Nephron progenitor cell (in vitro differentiated cells): Measurements from ENCODE around the gene SLC38A1.

ENCODE experiments used
- DNase-seq: peaks from one replicate; pipeline ENCODE4 v3.0.0; 2021
- H3K27ac Mint-ChIP-seq: 2 replicates; pipeline ENCODE4 v1.8.0; 2021; ENCODE audit warnings: mild to moderate bottlenecking, moderate library complexity, mixed read lengths
- H3K27me3 Mint-ChIP-seq: 2 replicates; pipeline ENCODE4 v1.8.0; 2021; ENCODE audit warnings: mild to moderate bottlenecking, low read depth, mixed read lengths; ENCODE audit not compliant: poor library complexity
- H3K36me3 Mint-ChIP-seq: 2 replicates; pipeline ENCODE4 v1.8.0; 2021; ENCODE audit warnings: low read depth, mixed read lengths
- H3K4me1 Mint-ChIP-seq: 2 replicates; pipeline ENCODE4 v1.8.0; 2021; ENCODE audit warnings: mixed read lengths
- H3K4me3 Mint-ChIP-seq: 2 replicates; pipeline ENCODE4 v1.8.0; 2021; ENCODE audit warnings: mild to moderate bottlenecking, moderate library complexity, mixed read lengths
- H3K9me3 Mint-ChIP-seq: 2 replicates; pipeline ENCODE4 v1.8.0; 2021; ENCODE audit warnings: mild to moderate bottlenecking, moderate library complexity, mixed read lengths
- TF ChIP-seq, protein P1 (sequence below): fragments of 200-600 bp; sonication (generic); IDR thresholded peaks from 2 replicates; pipeline ENCODE4 v1.5.0; 2021; ENCODE audit warnings: antibody characterized with exemption

Gene SLC38A1

DNA sequence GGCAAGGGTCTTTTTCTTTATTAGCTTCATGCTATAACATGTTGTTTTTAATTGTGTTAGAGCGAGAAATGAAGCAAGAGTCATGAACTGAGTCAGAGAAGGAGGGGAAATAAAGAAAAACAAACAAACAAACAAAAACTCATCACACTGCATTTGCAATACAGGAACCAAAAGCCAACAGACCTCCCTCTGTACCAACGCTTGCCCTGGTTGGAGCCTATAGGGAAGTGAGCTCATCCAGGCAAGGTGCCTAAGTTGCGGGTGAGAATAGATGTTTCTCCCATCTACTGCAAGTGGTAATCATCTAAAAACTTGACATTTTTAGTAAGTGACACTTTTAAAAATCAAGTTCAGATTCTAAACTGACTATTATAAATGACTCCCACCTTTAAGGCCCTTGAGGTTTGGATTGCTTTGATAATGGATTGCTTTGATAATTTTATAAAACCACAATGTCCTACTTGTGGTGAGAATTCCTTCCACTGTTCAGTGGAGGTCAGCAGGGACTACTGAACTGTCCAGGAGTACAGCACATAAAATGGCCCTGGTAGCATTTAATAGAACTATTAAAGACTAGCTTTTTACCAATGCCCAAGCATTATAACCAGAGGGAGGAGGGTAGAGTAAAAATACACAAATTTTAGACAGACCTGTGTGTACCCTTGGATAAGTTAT, 31.3 kb downstream of the SLC38A1 start:
- H3K27me3 Mint-ChIP-seq, result no peaks in the 10 kb centered on the region
- no peak overlapping the region for H3K4me3 Mint-ChIP-seq
- peaks cover 5% of the 10 kb centered on the region for H3K9me3 Mint-ChIP-seq
- no peak for DNase-seq
- H3K4me1 Mint-ChIP-seq, result no peaks in the 10 kb centered on the region
- no peak overlapping the region for H3K27ac Mint-ChIP-seq
- peaks cover 62% of the 10 kb centered on the region for H3K36me3 Mint-ChIP-seq
- TF ChIP-seq, protein P1, sequence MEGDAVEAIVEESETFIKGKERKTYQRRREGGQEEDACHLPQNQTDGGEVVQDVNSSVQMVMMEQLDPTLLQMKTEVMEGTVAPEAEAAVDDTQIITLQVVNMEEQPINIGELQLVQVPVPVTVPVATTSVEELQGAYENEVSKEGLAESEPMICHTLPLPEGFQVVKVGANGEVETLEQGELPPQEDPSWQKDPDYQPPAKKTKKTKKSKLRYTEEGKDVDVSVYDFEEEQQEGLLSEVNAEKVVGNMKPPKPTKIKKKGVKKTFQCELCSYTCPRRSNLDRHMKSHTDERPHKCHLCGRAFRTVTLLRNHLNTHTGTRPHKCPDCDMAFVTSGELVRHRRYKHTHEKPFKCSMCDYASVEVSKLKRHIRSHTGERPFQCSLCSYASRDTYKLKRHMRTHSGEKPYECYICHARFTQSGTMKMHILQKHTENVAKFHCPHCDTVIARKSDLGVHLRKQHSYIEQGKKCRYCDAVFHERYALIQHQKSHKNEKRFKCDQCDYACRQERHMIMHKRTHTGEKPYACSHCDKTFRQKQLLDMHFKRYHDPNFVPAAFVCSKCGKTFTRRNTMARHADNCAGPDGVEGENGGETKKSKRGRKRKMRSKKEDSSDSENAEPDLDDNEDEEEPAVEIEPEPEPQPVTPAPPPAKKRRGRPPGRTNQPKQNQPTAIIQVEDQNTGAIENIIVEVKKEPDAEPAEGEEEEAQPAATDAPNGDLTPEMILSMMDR, result no peak

DNA sequence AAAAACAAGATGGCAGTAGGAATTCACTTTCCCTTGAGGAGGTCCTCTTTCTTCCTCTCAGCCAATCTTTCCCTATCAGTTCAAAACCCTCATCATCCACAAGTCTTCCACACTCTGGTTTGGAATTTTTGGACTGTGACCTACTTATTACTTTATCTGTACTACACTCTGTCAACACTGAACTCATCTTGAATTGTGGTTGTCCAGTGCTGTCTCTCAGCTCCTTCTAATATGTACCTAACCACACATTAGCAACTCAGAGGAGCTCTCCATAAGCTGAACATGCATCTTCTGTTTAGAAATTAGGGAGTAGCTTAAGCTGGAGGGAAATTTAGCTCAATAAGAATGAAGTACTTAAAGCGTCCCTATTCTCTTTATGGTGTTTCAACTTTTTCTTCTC, 34.8 kb downstream of the SLC38A1 start:
- no peaks in the 10 kb centered on the region for H3K4me1 Mint-ChIP-seq
- DNase-seq, result no peak
- H3K4me3 Mint-ChIP-seq, result no peak overlapping the region
- H3K27ac Mint-ChIP-seq, result no peak overlapping the region
- no peaks in the 10 kb centered on the region for H3K9me3 Mint-ChIP-seq
- H3K36me3 Mint-ChIP-seq, result peaks cover 82% of the 10 kb centered on the region
- TF ChIP-seq, protein P1, result no peak
- no peaks in the 10 kb centered on the region for H3K27me3 Mint-ChIP-seq

DNA sequence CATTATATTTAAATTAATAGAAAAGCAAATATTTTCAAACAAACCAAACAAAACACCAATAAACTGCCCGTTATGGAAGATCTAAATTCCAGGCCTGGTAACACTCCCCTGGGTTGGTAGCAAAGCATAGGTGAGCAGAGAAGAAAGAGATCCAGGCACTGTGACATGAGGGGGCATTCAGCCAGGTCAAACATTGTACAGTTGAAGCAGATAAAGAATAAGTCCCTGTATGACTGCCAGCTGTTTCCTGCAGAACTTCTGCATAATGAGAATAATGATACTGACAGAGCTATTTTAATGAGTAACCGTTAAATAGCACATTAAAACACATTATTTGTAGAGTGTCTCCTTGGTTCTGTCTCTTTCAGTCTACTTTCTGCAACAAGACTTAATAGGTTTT, 35.4 kb downstream of the SLC38A1 start:
- no peaks in the 10 kb centered on the region for H3K4me1 Mint-ChIP-seq
- H3K36me3 Mint-ChIP-seq, result peaks cover 78% of the 10 kb centered on the region
- no peak overlapping the region for H3K4me3 Mint-ChIP-seq
- TF ChIP-seq, protein P1, result no peak
- DNase-seq, result no peak
- H3K27me3 Mint-ChIP-seq, result no peaks in the 10 kb centered on the region
- H3K9me3 Mint-ChIP-seq, result no peaks in the 10 kb centered on the region
- H3K27ac Mint-ChIP-seq, result no peak overlapping the region

DNA sequence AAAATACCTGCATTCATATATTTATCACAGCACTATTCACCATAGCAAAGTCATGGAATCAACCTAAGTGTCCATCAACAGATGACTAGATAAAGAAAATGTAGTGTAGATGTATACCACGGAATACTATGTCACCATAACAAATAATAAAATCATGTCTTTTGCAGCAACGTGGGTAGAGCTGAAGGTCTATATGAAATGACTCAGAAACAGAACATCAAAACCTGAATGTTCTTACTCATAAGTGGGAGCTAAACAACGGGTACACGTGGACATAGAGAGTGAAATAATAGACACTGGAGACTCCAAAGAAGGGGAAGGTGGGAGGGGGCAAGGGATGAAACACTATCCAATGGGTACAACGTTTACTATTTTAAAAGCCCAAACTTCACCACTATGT, 37.9 kb downstream of the SLC38A1 start:
- peak overlapping the region; percentile 32 for H3K27ac Mint-ChIP-seq
- no peak for DNase-seq
- TF ChIP-seq, protein P1, result no peak
- peaks cover 77% of the 10 kb centered on the region for H3K36me3 Mint-ChIP-seq
- no peaks in the 10 kb centered on the region for H3K27me3 Mint-ChIP-seq
- H3K4me3 Mint-ChIP-seq, result no peak overlapping the region
- no peaks in the 10 kb centered on the region for H3K4me1 Mint-ChIP-seq
- H3K9me3 Mint-ChIP-seq, result no peaks in the 10 kb centered on the region

DNA sequence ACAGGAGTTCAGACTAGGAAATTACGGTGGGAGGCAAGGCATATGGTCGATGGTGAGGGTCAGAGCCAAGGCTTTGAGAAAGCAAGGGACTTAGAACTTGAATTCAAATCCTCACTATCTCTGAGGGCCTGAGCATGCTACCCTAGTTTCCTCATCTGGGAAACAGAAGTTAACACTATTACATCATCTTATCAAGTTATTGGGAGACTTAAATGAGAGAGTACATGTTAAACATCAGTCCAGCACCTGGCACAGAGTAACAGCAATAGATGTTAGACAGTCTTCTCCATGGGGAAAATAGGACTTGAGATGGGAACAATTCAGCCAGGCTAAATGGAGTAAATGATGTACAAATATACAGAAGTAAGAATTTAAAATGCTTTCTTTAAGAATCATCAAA, 38.5 kb downstream of the SLC38A1 start:
- TF ChIP-seq, protein P1, result no peak
- H3K9me3 Mint-ChIP-seq, result no peaks in the 10 kb centered on the region
- no peak for DNase-seq
- no peaks in the 10 kb centered on the region for H3K27me3 Mint-ChIP-seq
- no peaks in the 10 kb centered on the region for H3K4me1 Mint-ChIP-seq
- no peak overlapping the region for H3K4me3 Mint-ChIP-seq
- peaks cover 77% of the 10 kb centered on the region for H3K36me3 Mint-ChIP-seq
- H3K27ac Mint-ChIP-seq, result peak overlapping the region; percentile 51

DNA sequence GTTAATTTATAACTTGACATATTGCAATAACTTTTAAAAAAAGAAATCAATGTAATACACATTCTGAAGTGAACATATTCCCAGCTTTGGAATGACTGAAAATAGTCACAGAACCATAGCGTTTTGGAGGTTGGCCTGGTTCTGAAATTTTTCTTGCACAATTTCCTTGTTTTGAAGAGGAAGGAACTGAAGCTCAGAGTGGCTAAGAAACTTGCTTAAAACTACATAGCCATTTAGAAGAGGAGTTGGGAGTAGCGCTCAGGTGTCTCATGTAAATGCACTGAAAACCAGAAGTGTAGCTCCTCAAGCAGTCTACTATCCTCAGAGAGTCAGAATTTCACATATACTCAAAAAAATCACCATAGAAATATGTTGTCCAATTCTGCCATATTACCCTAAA, 41.2 kb downstream of the SLC38A1 start:
- H3K27ac Mint-ChIP-seq, result peak overlapping the region; percentile 59
- no peaks in the 10 kb centered on the region for H3K27me3 Mint-ChIP-seq
- no peak for DNase-seq
- no peaks in the 10 kb centered on the region for H3K9me3 Mint-ChIP-seq
- H3K36me3 Mint-ChIP-seq, result peaks cover 77% of the 10 kb centered on the region
- TF ChIP-seq, protein P1, result no peak
- no peaks in the 10 kb centered on the region for H3K4me1 Mint-ChIP-seq
- no peak overlapping the region for H3K4me3 Mint-ChIP-seq
